Measurements from ENCODE around the gene APBB2. TPM values are rescaled to one million over a fixed set of nuclear protein-coding genes. Genes with fewer than 3 reads are reported as not detected.
"Not testable (repeated sequence)": the region's sequence is repeated elsewhere in the genome, so short reads cannot be mapped to it uniquely, and the experiment has no call there.

APBB2 gene
- total RNA-seq, 1 donor from 2014 or later = 52.6 TPM

GRCh38 chr4:41158274-41158673 lies 56.1 kb downstream of the APBB2 start:
- DNase-seq (ENCODE audit: low spot score) = no peak

GRCh38 chr4:41157009-41157408 lies 57.3 kb downstream of the APBB2 start:
- no peak for DNase-seq (ENCODE audit: low spot score)

DNA sequence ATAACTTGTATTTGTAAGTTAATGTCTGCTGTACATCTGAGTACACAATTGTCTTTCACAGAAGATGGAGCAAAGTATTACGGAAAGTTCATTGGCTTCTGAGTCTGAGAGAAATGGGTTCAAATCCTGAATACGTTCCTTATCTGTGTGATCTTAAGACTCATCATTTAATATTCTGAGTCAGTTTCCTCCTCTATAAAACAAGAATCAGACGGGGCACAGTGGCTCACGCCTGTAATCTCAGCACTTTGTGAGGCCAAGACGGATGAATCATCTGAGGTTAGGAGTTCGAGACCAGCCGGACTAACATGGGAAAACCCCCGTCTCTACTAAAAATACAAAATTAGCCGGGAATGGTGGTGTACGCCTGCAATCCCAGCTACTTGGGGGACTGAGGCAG lies 57.8 kb downstream of the APBB2 start:
- no peak for DNase-seq (ENCODE audit: low spot score)

- no peak for DNase-seq (ENCODE audit: low spot score)
These were observed 59.0 kb downstream of the APBB2 start for GRCh38 chr4:41155194-41155830.

GRCh38 chr4:41154814-41155177 lies 59.5 kb downstream of the APBB2 start:
- DNase-seq (ENCODE audit: low spot score) = no peak

DNA sequence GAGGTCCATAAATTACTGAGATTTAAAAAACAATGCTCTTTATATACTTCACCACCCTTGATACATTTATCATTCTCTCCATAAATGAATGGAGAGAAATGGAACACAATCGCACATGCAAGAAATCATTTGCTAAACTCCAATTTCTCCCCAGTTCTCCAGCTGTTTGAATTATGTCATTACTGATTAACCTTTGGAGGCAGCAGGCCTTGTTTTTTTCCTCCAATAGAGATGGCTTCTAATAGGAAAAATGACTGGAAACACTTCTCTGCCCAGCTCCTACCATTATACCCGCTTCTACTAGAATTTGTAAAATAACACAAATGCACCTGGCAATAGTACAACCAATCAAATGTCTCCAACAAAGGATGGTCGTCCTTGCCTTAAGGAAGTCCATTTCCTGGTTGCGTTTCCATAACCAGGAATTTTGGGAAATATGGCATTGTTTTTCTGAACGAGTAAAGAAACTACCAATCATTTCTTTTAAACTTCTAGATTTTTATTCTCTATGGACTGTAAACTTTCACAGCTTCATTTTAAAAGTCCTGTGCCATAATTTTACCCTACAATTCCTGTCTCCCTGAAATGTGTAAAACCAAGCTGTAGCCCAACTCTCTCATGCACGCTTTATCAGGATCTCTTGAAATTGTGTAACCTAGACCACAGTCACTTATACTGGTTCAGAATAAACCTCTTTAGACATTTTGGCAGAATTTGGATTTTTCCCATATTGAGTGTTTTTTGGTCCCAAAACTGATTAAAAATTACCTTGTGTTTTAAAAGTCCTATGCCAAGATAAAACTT lies 60.1 kb downstream of the APBB2 start:
- no peak for DNase-seq (ENCODE audit: low spot score)

GRCh38 chr4:41150401-41150800 lies 63.9 kb downstream of the APBB2 start:
- no peak for DNase-seq (ENCODE audit: low spot score)

DNA sequence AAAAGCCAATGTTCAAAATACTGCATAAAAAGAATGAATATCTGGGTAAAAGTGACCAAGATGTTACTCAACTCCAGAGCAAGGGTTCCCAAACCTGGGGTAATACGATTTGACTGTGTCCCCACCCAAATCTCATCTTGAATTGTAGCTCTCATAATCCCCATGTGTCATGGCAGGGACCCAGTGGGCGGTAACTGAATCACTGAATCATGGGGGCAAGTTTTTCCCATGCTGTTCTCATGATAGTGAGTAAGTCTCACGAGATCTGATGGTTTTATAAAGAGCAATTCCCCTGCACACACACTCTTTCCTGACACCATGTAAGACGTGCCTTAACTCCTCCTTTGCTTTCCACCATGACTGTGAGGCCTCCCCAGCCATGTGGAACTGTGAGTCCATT lies 64.8 kb downstream of the APBB2 start:
- not testable (repeated sequence) for DNase-seq (ENCODE audit: low spot score)

- no peak for DNase-seq (ENCODE audit: low spot score)
These were observed 65.4 kb downstream of the APBB2 start for GRCh38 chr4:41148931-41149330.

- DNase-seq (ENCODE audit: low spot score) = no peak
These were observed 66.0 kb downstream of the APBB2 start for GRCh38 chr4:41148292-41148691.

DNA sequence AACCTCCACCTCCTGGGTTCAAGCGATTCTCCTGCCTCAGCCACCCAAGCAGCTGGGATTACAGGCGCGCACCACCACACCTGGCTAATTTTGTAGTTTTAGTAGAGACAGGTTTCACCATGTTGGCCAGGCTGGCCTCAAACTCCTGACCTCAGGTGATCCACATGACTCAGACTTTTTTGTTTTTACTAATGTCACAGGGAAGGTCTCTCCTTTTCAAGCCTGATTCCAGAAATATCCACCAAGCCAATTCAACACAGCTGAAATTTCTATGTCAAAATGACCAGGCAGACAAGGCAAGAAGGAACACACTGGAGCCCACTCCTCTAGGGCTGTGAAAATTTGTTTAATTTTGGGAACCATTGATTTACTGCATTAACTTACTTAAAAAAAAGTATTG lies 66.8 kb downstream of the APBB2 start:
- not testable (repeated sequence) for DNase-seq (ENCODE audit: low spot score)

DNA sequence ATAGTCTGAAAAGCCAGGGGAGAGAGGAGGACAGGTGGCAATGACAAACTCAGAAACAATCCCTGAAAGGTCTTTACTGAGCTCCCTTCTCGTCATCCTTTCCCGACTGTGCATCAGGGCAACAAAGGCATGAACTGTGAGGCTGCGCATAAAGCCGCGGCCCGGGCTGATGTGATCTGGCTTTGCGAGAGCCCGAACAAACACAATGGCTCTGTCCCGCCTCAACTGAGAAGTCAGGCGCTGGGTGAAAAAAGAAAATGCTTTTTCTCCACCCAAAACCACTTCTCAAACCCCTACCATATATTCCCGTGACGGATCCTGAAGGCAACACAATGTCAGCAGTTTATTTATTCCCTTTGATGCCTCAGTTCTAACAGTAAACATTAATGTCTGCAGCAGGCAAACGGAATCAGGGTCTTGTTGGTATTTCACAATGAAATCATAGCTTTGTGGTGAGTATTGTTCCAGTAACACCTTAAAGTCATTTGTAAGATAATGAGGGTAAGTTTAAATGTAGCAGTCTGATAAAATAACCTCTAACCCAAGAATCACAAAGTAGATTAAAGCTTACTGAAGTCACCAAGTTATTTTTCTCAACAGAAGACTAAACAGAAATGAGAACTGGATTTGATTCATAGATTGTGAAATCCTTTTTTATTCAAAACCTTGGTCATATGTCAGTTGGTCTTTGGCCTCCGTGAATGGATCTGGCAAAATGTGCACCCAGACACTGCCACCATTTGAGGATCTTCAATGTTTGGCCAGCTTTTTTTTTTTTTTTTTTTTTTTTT lies 67.4 kb downstream of the APBB2 start:
- no peak for DNase-seq (ENCODE audit: low spot score)

GRCh38 chr4:41146196-41146595 lies 68.1 kb downstream of the APBB2 start:
- DNase-seq (ENCODE audit: low spot score) = no peak

DNA sequence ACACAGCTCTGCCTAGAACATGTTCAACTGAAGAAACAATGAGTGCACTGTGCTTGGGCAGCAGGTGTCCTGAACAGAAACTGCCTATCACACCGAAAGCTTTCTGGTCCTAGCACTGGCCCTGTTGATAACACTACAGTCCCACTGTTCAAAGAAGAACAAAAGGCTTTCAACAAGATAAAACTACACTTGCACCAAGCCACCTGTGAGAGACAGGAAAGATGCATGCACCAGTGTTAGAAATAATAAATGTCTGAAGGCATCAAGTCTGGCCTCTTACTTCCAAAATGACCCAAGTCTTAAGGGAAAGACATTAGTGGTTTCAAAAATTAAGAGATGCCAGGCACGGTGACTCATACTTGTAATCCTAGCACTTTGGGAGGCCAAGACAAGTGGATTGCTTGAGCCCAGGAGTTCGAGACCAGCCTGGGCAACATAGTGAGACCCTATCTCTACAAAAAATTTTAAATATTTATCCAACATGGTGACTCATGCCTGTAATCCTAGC lies 68.7 kb downstream of the APBB2 start:
- DNase-seq (ENCODE audit: low spot score) = no peak

DNA sequence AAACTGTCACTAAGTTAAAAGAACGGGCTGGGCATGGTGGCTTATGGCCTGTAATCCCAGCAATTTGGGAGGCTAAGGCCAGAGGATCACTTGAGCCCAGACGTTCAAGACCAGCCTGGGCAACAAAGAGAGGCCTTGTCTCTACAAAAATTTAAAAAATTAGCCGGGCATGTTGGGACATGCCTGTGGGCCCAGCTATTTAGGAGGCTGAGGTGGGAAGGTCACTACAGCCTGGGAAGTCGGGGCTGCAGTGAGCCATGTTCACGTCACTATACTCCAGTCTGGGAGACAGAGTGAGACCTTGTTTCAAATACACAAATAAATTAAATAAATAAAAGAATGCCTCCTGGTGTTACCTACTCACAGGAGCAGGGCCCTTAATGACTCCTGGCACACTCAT lies 69.5 kb downstream of the APBB2 start:
- DNase-seq (ENCODE audit: low spot score) = no peak

- DNase-seq (ENCODE audit: low spot score) = no peak
These were observed 70.3 kb downstream of the APBB2 start for GRCh38 chr4:41144040-41144379.

DNA sequence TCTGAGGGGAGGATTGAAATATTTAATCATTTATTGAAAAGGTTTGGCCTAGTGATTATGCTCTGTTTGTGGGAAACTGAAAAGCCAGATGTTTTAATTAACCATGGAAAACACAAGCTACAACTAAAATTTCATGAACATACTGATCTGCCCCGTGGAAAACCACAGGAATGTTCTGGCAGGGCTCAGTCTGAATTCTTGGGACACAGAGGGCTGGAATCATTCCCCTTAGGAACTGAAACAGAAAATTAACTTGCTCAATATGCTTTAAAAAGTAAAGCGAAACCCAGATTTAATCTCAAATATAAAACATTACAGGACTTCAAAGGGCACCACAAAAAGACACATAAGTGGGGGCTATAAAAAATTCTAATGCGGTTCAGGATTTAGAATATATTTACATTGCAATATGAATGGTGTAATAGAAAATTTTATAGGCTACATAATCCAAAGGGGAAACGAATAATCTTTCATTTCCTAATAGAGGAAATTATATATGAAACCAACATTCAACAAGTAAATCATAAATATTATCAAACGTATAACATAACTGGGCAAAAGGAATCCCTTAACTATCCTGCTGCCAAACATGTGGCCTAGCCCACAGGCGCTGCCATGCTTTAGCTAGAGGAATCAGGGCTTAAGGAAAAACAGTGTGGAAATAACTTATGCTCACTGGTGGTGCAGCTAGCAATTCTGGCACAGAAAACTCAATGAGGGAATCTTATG lies 70.9 kb downstream of the APBB2 start:
- DNase-seq (ENCODE audit: low spot score) = no peak

GRCh38 chr4:41142376-41143310 lies 71.7 kb downstream of the APBB2 start:
- DNase-seq (ENCODE audit: low spot score) = no peak

DNA sequence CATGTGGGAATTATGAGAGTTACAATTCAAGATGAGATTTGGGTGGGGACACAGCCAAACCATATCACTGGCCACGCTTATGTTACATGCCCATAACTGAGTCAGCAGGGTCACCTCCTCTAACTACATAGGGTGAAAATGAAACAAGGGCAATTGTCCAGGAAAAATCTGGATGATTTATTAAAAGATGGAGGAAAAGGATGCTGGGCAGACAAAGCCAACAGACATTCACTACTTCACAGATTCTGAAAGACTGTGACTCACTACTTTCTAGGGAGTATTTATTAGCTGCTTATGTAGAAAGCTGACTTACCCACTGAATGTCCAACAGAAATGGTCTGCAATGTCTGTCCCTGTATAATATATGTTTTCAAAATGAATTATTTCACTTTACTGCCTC lies 72.4 kb downstream of the APBB2 start:
- DNase-seq (ENCODE audit: low spot score) = no peak

DNA sequence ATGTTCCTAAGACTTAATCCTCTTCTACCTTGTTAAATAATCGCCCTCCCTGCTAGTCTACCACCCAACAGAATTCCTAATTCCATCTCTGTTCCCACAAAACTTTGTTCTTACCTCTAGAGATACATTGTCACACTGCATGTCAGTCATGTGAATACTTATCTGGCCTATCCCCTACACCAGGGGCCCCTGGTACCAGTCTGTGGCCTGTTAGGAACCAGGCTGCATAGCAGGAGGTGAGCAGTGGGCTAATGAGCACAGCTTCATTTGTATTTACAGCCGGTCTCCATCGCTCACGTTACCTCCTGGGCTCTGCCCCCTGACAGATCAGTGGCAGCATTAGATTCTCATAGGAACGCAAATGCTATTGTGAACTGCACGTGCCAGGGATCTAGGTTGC lies 73.9 kb downstream of the APBB2 start:
- DNase-seq (ENCODE audit: low spot score) = no peak

DNA sequence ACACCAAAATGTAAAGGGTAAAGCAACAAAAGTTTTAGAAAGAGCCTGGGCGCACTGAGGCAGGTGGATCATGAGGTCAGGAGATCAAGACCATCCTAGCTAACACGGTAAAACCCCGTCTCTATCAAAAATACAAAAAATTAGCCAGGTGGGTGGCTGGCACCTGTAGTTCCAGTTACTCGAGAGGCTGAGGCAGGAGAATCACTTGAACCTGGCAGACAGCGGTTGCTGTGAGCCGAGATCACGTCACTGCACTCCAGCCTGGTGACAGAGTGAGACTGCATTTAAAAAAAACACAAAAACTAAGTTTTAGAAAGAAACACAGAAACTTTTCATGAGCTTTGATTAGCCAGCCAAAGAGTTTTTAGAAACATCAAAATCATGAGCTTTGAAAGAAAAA lies 76.5 kb downstream of the APBB2 start:
- no peak for DNase-seq (ENCODE audit: low spot score)

Measured in ureter (tissue), 1 donor.